BE2C (cell line): ENCODE data around the gene THAP6.
"Not testable (repeated sequence)": the region's sequence is repeated elsewhere in the genome, so short reads cannot be mapped to it uniquely, and the experiment has no call there.

Experiments used
- DNase-seq: peaks from one replicate; pipeline ENCODE4 v3.0.0-alpha.2; 2020
- H3K27me3 ChIP-seq: fragments of 250-450 bp; sonication (Bioruptor Pico); 2 replicates; pipeline ENCODE4 v1.5.1; 2020; ENCODE audit warnings: mild to moderate bottlenecking
- H3K36me3 ChIP-seq: fragments of 250-450 bp; sonication (Bioruptor Pico); 2 replicates; pipeline ENCODE4 v1.5.1; 2020; ENCODE audit warnings: mild to moderate bottlenecking
- H3K4me1 ChIP-seq: fragments of 250-450 bp; sonication (Bioruptor Pico); 2 replicates; pipeline ENCODE4 v1.5.1; 2020
- H3K4me3 ChIP-seq: 2 replicates; pipeline ENCODE4 v1.5.1; 2011; ENCODE audit warnings: low read depth, low read length
- H3K9me3 ChIP-seq: fragments of 250-450 bp; sonication (Bioruptor Pico); 2 replicates; pipeline ENCODE4 v1.5.1; 2020
- CTCF ChIP-seq: IDR thresholded peaks from 2 replicates; pipeline ENCODE4 v1.5.1; 2012; ENCODE audit warnings: mild to moderate bottlenecking, low read depth, low read length

Gene THAP6

GRCh38 chr4:75527482-75527881 lies 13.2 kb downstream of the THAP6 start:
- Histone ChIP-seq H3K27me3 (no peaks in the 10 kb centered on the region), H3K36me3 (peaks cover 9% of the 10 kb centered on the region), H3K4me3 (no peak overlapping the region), H3K4me1 (no peaks in the 10 kb centered on the region), H3K9me3 (no peaks in the 10 kb centered on the region)
- DNase-seq, result no peak
- no peak for TF ChIP-seq CTCF

- Histone ChIP-seq H3K27me3 (no peaks in the 10 kb centered on the region), H3K36me3 (0 out of 2 replicates have a peak, but pooled peaks cover 9% of the 10 kb centered on the region), H3K4me3 (no peak overlapping the region), H3K9me3 (no peaks in the 10 kb centered on the region), H3K4me1 (no peaks in the 10 kb centered on the region)
- no peak for TF ChIP-seq CTCF
- no peak for DNase-seq
Observed at GRCh38 chr4:75530556-75531322, 16.5 kb downstream of the THAP6 start.

- DNase-seq, H3K4me3 ChIP-seq, H3K4me1 ChIP-seq, H3K36me3 ChIP-seq, H3K27me3 ChIP-seq, H3K9me3 ChIP-seq: not testable (repeated sequence)
Observed at GRCh38 chr4:75531536-75532143, 17.4 kb downstream of the THAP6 start.

- not testable (repeated sequence) for H3K36me3 ChIP-seq, H3K4me3 ChIP-seq, H3K27me3 ChIP-seq, H3K4me1 ChIP-seq, H3K9me3 ChIP-seq, DNase-seq
Observed at GRCh38 chr4:75533339-75533887, 19.1 kb downstream of the THAP6 start.

- H3K9me3 ChIP-seq, H3K4me3 ChIP-seq, H3K4me1 ChIP-seq, H3K36me3 ChIP-seq, DNase-seq, H3K27me3 ChIP-seq: not testable (repeated sequence)
Observed at GRCh38 chr4:75533926-75534325, 19.7 kb downstream of the THAP6 start.

GRCh38 chr4:75537308-75537707 lies 23.0 kb downstream of the THAP6 start:
- not testable (repeated sequence) for H3K4me3 ChIP-seq, H3K36me3 ChIP-seq, H3K9me3 ChIP-seq, DNase-seq, H3K27me3 ChIP-seq, H3K4me1 ChIP-seq

- no peaks in the 10 kb centered on the region for H3K4me1 ChIP-seq
- H3K9me3 ChIP-seq, result no peaks in the 10 kb centered on the region
- H3K27me3 ChIP-seq, result no peaks in the 10 kb centered on the region
- no peak for DNase-seq
- no peaks in the 10 kb centered on the region for H3K36me3 ChIP-seq
- no peak overlapping the region for H3K4me3 ChIP-seq
- TF ChIP-seq CTCF, result no peak
Observed at GRCh38 chr4:75542824-75543223, 28.6 kb downstream of the THAP6 start.

GRCh38 chr4:75544220-75544619 lies 29.9 kb downstream of the THAP6 start:
- DNase-seq, H3K9me3 ChIP-seq, H3K36me3 ChIP-seq, H3K27me3 ChIP-seq, H3K4me3 ChIP-seq, H3K4me1 ChIP-seq: not testable (repeated sequence)
